ENCODE results near the gene LCK. TPM values are rescaled to one million over a fixed set of nuclear protein-coding genes. Genes with fewer than 3 reads are reported as not detected.
A peak's percentile ranks its signal among the peaks of the same experiment; 100 is the strongest.
"Not testable (repeated sequence)": the region's sequence is repeated elsewhere in the genome, so short reads cannot be mapped to it uniquely, and the experiment has no call there.

The LCK gene
- total RNA-seq, 1 experiment from 2014 or later, result 37.6 TPM

DNA sequence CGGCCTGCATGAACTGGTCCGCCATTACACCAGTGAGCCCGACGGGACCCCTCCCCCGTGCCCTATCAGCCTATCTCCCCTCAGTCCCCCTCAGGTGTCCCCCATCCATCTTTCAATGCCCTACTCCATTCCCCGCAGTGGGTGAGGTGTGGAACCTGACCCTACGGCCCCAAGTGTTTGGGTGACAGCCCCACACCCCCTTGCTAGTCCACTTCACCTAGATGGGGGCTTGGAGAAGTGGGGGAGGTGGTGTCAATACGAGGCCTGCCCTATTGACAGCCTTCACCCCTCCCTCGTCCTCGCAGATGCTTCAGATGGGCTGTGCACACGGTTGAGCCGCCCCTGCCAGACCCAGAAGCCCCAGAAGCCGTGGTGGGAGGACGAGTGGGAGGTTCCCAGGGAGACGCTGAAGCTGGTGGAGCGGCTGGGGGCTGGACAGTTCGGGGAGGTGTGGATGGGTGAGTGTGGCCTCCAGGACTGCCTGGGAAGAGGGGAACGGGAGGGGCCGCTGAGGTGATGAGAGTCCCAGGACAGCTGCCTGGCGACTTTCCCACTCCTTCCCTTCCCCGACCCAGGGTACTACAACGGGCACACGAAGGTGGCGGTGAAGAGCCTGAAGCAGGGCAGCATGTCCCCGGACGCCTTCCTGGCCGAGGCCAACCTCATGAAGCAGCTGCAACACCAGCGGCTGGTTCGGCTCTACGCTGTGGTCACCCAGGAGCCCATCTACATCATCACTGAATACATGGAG lies 25.1 kb downstream of the LCK start:
- no peak overlapping the region for H4K91ac ChIP-seq (ENCODE audit: insufficient read length, low read depth, low read length)

DNA sequence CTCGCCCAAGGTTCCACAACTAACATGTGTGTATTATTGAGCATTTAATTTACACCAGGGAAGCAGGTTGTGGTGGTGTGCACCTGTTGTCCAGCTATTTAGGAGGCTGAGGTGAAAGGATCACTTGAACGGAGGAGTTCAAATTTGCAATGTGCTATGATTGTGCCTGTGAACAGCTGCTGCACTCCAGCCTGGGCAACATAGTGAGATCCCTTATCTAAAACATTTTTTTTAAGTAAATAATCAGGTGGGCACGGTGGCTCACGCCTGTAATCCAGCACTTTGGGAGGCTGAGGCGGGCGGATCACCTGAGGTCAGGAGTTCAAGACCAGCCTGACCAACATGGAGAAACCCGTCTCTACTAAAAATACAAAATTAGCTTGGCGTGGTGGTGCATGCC lies 33.7 kb downstream of the LCK start:
- not testable (repeated sequence) for H3K56ac ChIP-seq (ENCODE audit: insufficient read length, low read depth, low read length); H3K4me1 Mint-ChIP-seq; H2BK120ac ChIP-seq (ENCODE audit: low read depth, low read length, poor library complexity, severe bottlenecking); DNase-seq; H2AFZ ChIP-seq (ENCODE audit: low read length); H2BK15ac ChIP-seq (ENCODE audit: low read depth, low read length); H2AK5ac ChIP-seq (ENCODE audit: insufficient read length, low read length); H3K9me3 Mint-ChIP-seq; H3K79me2 ChIP-seq (ENCODE audit: insufficient read depth, low read length); H3K9ac ChIP-seq (ENCODE audit: extremely low read depth, insufficient read length, low read length); H2BK5ac ChIP-seq (ENCODE audit: insufficient read length, low read length); H3K23ac ChIP-seq (ENCODE audit: insufficient read length, low read depth, low read length); H4K5ac ChIP-seq (ENCODE audit: insufficient read length, low read depth, low read length); H3K4me1 ChIP-seq (ENCODE audit: insufficient read depth, low read length); H3K4me2 ChIP-seq (ENCODE audit: insufficient read depth, insufficient read length, low read length); H4K91ac ChIP-seq (ENCODE audit: insufficient read length, low read depth, low read length); H4K20me1 ChIP-seq (ENCODE audit: control insufficient read depth, insufficient read depth, insufficient read length); H3K27ac ChIP-seq (ENCODE audit: insufficient read length, low read depth, low read length); H3K27ac Mint-ChIP-seq; H2BK20ac ChIP-seq (ENCODE audit: low read depth, low read length, poor library complexity, severe bottlenecking); H3K27me3 Mint-ChIP-seq (ENCODE audit: low read depth); H3K23me2 ChIP-seq (ENCODE audit: insufficient read length, low read depth, low read length, poor library complexity, severe bottlenecking); H3K18ac ChIP-seq (ENCODE audit: insufficient read length, low read depth, low read length); H3K27me3 ChIP-seq (ENCODE audit: insufficient read depth, low read length); H3K4me3 Mint-ChIP-seq; H3K14ac ChIP-seq (ENCODE audit: insufficient read depth, low read length); H4K8ac ChIP-seq (replicated peaks; ENCODE audit: insufficient read length, low read depth, low read length); H3T11ph ChIP-seq (ENCODE audit: low read length); H2BK12ac ChIP-seq (ENCODE audit: insufficient read length, low read depth, low read length); H3K79me1 ChIP-seq (ENCODE audit: insufficient read depth, low read depth, low read length, poor library complexity, severe bottlenecking); H3K9me3 ChIP-seq (ENCODE audit: control insufficient read depth, low read depth, low read length); H3K4ac ChIP-seq (ENCODE audit: low read depth, low read length)
- no CpG with 5 or more reads among the region's 8 CpGs for WGBS (ENCODE audit: extremely low coverage, insufficient read length, low lambda C conversion rate)
- H3K36me3 Mint-ChIP-seq (ENCODE audit: insufficient read depth in 1 of 3, low read depth in 3 of 3), result peaks cover 7 to 16% (median 9%) of the 10 kb centered on the region in 3 experiments; a peak in 5 of 7 replicates

More for the DNA sequence above, 25.1 kb downstream of the LCK start:
- DNase-seq, result no peak
- Histone ChIP-seq H3K79me2 (ENCODE audit: insufficient read depth, low read length) (no peaks in the 10 kb centered on the region), H2BK15ac (ENCODE audit: low read depth, low read length) (no peak overlapping the region), H3K4me1 (ENCODE audit: insufficient read depth, low read length) (peaks cover 6% of the 10 kb centered on the region; the same call in 1 of the 2 replicates), H2AK5ac (ENCODE audit: insufficient read length, low read length) (no peak overlapping the region), H4K8ac (replicated peaks; ENCODE audit: insufficient read length, low read depth, low read length) (no peak overlapping the region), H3K9me3 (ENCODE audit: control insufficient read depth, low read depth, low read length) (no peaks in the 10 kb centered on the region), H3K23me2 (ENCODE audit: insufficient read length, low read depth, low read length, poor library complexity, severe bottlenecking) (peaks cover 12% of the 10 kb centered on the region), H2BK5ac (ENCODE audit: insufficient read length, low read length) (no peak overlapping the region), H2AFZ (ENCODE audit: low read length) (no peak overlapping the region), H3K27me3 (ENCODE audit: insufficient read depth, low read length) (no peaks in the 10 kb centered on the region), H2BK120ac (ENCODE audit: low read depth, low read length, poor library complexity, severe bottlenecking) (no peak overlapping the region), H4K20me1 (ENCODE audit: control insufficient read depth, insufficient read depth, insufficient read length) (no peaks in the 10 kb centered on the region), H3K23ac (ENCODE audit: insufficient read length, low read depth, low read length) (no peak overlapping the region), H3K14ac (ENCODE audit: insufficient read depth, low read length) (no peak overlapping the region), H3T11ph (ENCODE audit: low read length) (no peak overlapping the region), H3K4me2 (ENCODE audit: insufficient read depth, insufficient read length, low read length) (peak overlapping the region; percentile 71), H3K4ac (ENCODE audit: low read depth, low read length) (no peak overlapping the region), H3K56ac (ENCODE audit: insufficient read length, low read depth, low read length) (no peak overlapping the region), H2BK12ac (ENCODE audit: insufficient read length, low read depth, low read length) (no peak overlapping the region), H3K18ac (ENCODE audit: insufficient read length, low read depth, low read length) (no peak overlapping the region), H4K5ac (ENCODE audit: insufficient read length, low read depth, low read length) (no peak overlapping the region), H3K9ac (ENCODE audit: extremely low read depth, insufficient read length, low read length) (no peak overlapping the region), H3K79me1 (ENCODE audit: insufficient read depth, low read depth, low read length, poor library complexity, severe bottlenecking) (no peaks in the 10 kb centered on the region), H2BK20ac (ENCODE audit: low read depth, low read length, poor library complexity, severe bottlenecking) (no peak overlapping the region), H3K27ac (ENCODE audit: insufficient read length, low read depth, low read length) (no peak overlapping the region)
- H3K27me3 Mint-ChIP-seq (ENCODE audit: low read depth), result no peaks in the 10 kb centered on the region
- TF ChIP-seq, protein P1, sequence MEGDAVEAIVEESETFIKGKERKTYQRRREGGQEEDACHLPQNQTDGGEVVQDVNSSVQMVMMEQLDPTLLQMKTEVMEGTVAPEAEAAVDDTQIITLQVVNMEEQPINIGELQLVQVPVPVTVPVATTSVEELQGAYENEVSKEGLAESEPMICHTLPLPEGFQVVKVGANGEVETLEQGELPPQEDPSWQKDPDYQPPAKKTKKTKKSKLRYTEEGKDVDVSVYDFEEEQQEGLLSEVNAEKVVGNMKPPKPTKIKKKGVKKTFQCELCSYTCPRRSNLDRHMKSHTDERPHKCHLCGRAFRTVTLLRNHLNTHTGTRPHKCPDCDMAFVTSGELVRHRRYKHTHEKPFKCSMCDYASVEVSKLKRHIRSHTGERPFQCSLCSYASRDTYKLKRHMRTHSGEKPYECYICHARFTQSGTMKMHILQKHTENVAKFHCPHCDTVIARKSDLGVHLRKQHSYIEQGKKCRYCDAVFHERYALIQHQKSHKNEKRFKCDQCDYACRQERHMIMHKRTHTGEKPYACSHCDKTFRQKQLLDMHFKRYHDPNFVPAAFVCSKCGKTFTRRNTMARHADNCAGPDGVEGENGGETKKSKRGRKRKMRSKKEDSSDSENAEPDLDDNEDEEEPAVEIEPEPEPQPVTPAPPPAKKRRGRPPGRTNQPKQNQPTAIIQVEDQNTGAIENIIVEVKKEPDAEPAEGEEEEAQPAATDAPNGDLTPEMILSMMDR (conservative IDR thresholded peaks at IDR 0.05), result no peak
- H3K4me3 Mint-ChIP-seq, result peak overlapping the region in 1 of 2 experiments; percentile 54; a peak in 1 of 5 replicates
- no peak overlapping the region; a peak in 1 of 7 replicates for H3K27ac Mint-ChIP-seq
- H3K36me3 Mint-ChIP-seq (ENCODE audit: insufficient read depth in 1 of 3, low read depth in 3 of 3), result peaks cover 17 to 25% (median 17%) of the 10 kb centered on the region in 3 experiments; a peak in 6 of 7 replicates
- peaks cover 31 to 42% of the 10 kb centered on the region in 2 experiments for H3K4me1 Mint-ChIP-seq
- WGBS (ENCODE audit: extremely low coverage, insufficient read length, low lambda C conversion rate), result no CpG with 5 or more reads among the region's 30 CpGs
- H3K9me3 Mint-ChIP-seq, result no peaks in the 10 kb centered on the region

Measured in H9 (cell line).